Activated CD4-positive, alpha-beta T cell treated with anti-CD3 and anti-CD28 coated beads for 4 hours (primary cell): ENCODE results near the gene ADGRF4.

Source experiments
- DNase-seq, 2 donors: peaks; one replicate each; pipeline ENCODE4 v3.0.0-alpha.2; 2020

ADGRF4 gene

DNA sequence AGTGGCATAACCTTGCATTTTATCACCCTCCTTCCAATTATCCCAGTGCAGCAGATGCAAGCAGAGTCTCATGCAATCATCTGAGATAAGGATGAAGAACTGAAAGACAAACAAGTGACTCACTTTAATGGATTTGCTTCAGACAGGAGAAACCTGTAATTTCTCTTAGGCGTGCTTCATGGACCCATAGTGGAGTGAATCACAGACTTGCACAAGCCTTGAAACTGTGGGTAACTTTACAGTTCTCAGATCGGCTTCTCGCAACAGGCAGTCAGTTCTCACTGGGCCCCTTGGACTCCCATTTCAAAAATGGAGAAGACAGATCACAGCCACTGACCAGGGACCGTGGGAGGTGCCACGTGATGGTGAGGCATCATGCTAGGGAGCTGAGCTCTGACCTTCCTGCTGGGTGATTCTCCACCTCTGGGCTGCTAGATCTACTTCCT, at the start of gene ADGRF4:
Gene ADGRF4 (plus strand): TSS at position 239 of the 446 bp plus-strand sequence. CDS start 8,666 bp downstream, outside the sequence.
- DNase-seq, result no peak

DNA sequence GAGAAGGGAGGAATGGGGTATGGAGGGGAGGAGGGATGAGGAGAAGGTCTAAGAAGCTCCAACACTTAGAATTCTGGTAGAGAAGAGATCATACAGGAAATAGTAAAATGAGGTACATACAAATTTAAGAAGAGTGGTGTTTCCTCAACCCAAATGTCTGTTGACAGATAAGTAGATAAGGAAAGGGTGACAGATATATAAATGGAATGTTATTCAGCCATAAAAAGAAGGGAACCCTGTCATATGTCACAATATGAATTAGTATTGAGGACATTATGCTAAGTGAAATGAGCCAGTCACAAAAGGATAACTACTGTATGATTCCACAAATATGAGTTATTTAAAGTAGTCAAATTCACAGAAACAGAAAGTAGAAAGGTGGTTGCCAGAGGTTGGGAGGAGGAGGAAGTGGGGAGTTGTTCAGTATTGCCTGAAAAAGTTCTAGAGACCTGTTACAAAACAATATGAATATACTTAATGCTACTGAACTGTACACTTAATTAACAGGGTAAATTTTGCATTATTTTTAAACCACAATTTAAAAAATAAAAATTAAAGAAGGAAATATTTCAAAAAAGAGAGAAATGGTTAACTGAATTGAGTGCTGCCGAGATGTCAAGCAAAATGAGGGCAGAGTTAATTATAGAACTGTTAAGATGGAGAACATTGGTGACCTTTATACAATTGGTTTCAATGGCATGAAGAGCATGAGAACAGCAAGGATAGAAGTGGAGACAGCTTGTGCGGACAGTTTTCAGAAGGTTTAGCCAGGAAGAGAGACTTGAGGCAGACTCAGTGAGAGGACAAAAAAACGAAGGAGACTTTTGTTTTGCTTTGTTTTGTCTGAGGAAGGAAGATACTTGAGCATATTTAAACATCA, 47.6 kb upstream of the ADGRF4 start:
- no peak for DNase-seq

DNA sequence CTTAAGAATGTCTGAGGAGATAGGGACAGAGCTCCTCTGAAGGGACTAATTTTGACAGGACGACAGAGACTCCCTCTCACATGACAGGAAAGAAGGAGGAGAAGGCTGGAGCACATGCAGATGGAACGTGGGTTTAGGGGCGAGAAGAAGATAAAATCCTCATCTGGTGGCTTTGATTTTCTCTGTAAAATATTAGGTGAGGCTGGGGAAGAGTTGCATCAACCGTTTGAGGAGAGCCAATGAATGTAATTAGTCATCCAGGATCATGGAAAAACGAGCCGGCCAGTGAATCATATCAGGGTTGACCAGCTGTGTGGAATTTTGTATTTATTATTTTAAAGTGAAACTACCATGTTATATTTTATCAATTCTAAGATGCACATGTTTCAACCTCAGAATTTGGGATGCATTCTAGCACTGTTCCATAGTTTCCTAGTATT, 46.9 kb upstream of the ADGRF4 start:
- no peak for DNase-seq

DNA sequence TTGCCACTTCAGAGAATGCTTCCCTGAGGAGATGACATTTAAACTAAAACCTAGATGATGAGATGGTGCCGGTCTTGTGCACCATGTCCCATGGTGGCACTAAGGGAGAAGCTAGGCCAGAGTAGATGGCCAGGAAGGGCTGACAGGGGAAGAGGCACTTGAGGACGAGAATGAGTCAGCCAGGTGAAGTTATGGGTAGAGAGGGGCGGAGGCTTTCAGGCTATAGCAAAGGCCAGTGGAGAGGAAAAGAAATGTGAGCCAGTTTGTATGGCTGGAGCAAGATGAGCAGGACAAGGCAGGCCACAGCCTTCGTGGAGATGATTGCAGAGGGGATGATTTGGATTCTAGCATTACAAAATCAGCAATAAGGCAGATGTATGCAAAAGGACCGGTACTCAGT, 44.7 kb upstream of the ADGRF4 start:
- no peak for DNase-seq

GRCh38 chr6:47654255-47654654, 44.1 kb upstream of the ADGRF4 start:
- no peak for DNase-seq

DNA sequence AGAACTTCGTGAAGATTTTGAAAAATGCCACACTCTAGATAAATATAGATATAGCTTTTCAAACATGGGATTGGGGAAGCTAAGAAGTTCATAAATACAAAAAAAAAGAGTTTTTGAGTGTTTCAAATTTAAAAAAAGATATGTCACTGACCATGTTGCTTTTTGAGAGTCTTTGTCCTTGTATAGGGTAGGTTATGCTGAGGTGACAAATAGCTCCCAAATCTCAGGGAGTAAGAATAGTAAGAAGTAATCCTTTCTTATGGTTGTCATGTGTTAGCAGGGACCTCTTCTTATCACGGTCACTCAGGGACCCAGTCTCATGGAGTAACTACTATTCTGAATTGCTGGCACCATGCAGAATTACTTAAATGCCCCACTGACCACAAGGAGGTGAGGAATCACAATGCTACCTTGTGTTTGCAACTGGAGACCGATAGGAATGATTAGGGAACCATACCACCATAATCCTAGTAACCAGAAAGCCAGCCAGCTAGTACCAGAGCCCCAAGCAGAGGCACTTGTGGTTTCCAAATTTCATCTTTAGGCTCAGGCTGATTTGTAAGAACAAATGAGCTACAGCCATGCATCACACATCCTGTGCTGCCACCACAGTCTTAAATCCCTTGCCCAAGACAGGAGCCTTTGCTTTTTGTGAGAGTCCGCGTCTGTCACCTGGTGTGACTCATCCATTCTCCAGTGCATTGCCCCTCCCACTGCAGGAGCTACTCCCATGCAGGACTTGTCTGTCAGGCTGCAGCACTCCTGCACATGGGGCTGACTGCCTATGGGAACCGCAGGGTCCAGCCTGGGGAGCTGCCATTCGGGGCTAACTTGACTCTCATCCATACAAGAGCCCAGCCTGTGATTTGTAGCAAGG, 42.4 kb upstream of the ADGRF4 start:
- DNase-seq, result peak; percentile 1 to 13

DNA sequence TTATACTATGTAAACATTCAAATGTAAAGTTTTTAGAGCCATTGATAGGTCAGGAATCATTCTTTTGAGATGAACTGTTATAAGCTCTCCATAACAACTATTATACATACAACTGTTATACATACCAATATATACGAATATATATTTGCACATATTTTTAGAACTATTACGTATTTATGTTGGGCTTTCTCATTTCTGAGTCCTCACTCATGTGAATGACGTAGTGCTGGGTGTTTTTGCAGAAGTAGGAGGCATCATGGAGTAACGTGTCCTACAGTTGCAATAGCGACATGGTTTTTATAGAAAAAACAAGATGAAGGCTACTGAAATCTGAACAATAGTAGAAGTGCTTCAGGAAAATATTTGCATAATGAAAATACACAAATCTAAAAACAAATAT, 36.4 kb upstream of the ADGRF4 start:
- DNase-seq, result no peak

DNA sequence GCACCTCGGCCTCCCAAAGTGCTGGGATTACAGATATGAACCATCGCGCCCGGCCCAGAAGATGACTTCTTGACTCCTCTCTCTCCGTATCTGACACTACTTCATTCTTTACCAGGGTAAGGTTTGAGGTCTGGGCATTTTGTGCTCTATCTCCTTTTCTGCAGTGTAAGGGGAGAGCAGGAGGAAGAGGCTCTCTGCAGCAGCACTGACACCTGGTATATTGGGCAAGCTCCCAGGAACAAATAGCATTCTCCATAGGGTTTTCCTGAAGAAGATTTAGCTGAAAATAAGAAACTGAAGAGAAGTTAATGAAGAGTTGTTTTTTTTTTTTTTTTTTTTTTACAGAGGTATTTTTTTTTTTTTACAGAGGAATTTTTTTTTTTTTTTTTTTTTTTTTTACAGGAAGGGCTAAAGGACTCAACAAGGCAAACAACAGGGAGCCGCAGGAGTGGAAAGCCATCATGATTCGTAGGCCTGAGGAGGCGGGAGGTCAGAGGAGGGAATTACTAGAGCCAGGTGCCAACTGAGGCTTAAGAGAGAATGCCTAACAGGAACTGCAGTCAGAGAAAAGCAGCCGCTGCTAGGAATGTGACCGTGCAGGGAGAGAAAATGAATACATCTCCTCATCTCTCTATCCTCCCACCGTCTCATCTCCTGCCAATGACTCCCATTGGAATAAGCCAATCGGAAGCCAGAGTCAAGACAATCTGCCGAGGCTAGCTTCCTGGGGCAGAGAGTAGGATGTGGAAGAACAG, 34.7 kb upstream of the ADGRF4 start:
- DNase-seq, result no peak

GRCh38 chr6:47665112-47665511, 33.3 kb upstream of the ADGRF4 start:
- no peak for DNase-seq

- DNase-seq, result no peak
Measured at GRCh38 chr6:47669684-47670513, 28.5 kb upstream of the ADGRF4 start.

DNA sequence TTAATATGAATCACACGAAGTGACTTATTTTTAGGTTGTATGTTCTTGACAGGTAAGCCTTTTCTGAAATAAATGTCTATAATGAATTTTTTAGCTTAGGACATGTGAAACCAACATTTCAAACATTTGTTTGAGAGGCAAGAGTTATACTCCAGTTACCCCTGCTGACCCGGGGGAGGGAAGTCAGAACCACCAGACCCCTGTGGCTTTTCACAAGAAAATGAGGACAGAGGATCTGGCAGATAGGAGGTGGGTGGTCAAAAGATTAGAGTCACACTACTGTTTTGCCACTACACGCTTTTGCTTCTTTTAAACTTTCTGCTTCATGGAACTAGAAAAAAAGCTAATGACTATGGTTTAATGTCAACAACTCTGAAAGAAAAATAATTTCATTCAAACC, 27.5 kb upstream of the ADGRF4 start:
- no peak for DNase-seq

GRCh38 chr6:47671777-47672176, 26.6 kb upstream of the ADGRF4 start:
- no peak for DNase-seq

DNA sequence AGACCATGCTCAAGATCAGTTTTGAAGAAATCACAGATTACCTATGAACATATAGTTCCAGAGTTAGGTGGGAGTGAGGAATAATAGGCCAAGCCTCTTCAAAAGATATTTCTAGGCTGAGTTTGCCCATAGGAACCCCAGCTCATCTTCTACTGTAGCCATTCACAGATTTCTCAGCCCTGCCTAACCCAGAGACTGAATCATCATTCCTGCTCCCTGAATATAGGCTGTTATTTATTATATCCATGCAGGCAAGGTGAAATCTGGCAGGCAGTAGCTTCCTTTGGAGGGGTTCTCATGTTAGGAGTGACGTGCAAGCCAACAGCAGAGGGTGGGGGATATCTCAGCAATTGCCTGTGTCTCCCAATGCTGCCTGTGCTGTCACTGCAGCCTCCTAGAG, 25.6 kb upstream of the ADGRF4 start:
- DNase-seq, result no peak

DNA sequence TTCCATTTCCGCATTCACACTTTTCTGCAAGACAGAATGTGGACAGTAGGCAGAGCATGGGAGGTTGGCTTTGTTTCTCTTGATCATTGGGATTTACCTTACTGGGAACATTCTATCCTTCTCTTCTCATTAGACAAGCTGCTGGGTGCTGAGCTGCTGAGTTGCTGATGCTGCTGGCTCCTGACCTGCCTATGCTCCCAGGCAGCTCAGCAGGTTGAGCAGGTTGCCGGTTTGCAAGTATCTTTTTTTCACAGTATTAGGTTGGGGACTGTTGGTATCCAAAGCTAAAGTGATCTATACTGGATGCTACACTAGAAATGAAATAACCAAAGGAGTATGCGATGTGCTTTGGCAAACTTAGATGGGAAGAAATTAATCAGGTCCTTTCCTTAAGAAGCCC, 23.7 kb upstream of the ADGRF4 start:
- DNase-seq, result no peak

- no peak for DNase-seq
Measured at GRCh38 chr6:47677381-47678100, 20.8 kb upstream of the ADGRF4 start.

- no peak for DNase-seq
Measured at GRCh38 chr6:47678739-47679138, 19.6 kb upstream of the ADGRF4 start.

DNA sequence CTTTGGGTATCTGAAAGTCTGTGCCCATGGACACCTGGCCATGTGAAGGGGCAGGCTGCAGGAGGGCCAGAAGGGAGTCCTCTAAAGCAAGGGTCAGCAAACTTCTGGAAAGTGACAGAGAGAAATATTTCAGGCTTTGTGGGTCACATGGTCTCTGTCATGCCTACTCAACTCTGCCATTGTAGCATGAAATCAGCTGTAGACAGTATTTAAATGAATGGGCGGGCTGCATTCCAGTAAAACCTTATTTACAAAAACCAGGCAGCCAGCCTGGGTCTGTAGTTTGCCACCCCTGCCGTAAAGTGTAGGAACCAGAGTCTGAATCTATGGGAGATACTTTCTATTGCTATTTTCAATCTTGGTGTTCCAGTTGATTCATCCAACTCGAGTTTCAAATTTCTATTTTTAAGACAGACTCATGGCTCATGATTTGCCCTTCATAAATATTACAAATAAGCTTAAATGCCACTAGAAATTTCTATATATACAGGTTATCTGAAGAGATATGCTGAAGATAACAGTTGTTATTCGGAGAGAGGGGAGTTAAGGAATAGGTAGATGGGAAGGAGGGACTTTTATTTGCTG, 19.0 kb upstream of the ADGRF4 start:
- DNase-seq, result no peak

- DNase-seq, result no peak
Measured at GRCh38 chr6:47680051-47680450, 18.3 kb upstream of the ADGRF4 start.

GRCh38 chr6:47680724-47681123, 17.7 kb upstream of the ADGRF4 start:
- no peak for DNase-seq

DNA sequence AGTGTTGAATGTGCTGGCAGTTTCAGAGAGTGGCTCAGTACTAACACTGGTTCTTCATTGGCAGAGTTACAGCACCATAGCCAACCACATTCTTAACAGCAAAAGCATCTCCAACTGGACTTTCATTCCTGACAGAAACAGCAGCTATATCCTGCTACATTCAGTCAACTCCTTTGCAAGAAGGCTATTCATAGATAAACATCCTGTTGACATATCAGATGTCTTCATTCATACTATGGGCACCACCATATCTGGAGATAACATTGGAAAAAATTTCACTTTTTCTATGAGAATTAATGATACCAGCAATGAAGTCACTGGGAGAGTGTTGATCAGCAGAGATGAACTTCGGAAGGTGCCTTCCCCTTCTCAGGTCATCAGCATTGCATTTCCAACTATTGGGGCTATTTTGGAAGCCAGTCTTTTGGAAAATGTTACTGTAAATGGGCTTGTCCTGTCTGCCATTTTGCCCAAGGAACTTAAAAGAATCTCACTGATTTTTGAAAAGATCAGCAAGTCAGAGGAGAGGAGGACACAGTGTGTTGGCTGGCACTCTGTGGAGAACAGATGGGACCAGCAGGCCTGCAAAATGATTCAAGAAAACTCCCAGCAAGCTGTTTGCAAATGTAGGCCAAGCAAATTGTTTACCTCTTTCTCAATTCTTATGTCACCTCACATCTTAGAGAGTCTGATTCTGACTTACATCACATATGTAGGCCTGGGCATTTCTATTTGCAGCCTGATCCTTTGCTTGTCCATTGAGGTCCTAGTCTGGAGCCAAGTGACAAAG, 17.0 kb upstream of the ADGRF4 start:
- no peak for DNase-seq
